Hepatocyte (in vitro differentiated cells): ENCODE data around the gene MYH16. TPM values are rescaled to one million over a fixed set of nuclear protein-coding genes. Genes with fewer than 3 reads are reported as not detected.

Experiments
- DNase-seq: peaks from one replicate; pipeline ENCODE4 v3.0.0-alpha.2; 2016; ENCODE audit warnings: low spot score
- H2AFZ ChIP-seq: fragments of 200-600 bp; sonication (generic); 2 replicates; pipeline ENCODE4 v1.6.0; 2016; ENCODE audit warnings: antibody characterized with exemption, mild to moderate bottlenecking
- H3K27ac ChIP-seq: fragments of 200-600 bp; sonication (generic); 2 replicates; pipeline ENCODE4 v1.5.1; 2016; ENCODE audit warnings: mild to moderate bottlenecking
- H3K27me3 ChIP-seq: fragments of 200-600 bp; sonication (generic); 2 replicates; pipeline ENCODE4 v1.6.1; 2016
- H3K36me3 ChIP-seq: fragments of 200-600 bp; sonication (generic); replicated peaks from 2 replicates; pipeline ENCODE4 v1.5.1; 2016; ENCODE audit warnings: low read depth; ENCODE audit not compliant: insufficient read depth
- H3K4me1 ChIP-seq: fragments of 200-600 bp; sonication (generic); 2 replicates; pipeline ENCODE4 v1.5.1; 2016; ENCODE audit warnings: mild to moderate bottlenecking, moderate library complexity; ENCODE audit not compliant: insufficient read depth
- H3K4me2 ChIP-seq: fragments of 200-600 bp; sonication (generic); 2 replicates; pipeline ENCODE4 v1.6.0; 2016
- H3K4me3 ChIP-seq: fragments of 200-600 bp; sonication (generic); 2 replicates; pipeline ENCODE4 v1.5.1; 2016; ENCODE audit warnings: mild to moderate bottlenecking
- H3K79me2 ChIP-seq: fragments of 200-600 bp; sonication (generic); 2 replicates; pipeline ENCODE4 v1.6.0; 2017; ENCODE audit warnings: mild to moderate bottlenecking
- H3K9me2 ChIP-seq: fragments of 200-600 bp; sonication (generic); replicated peaks from 2 replicates; pipeline ENCODE4 v1.6.0; 2017; ENCODE audit warnings: mild to moderate bottlenecking; ENCODE audit not compliant: insufficient read depth
- H3K9me3 ChIP-seq: fragments of 200-600 bp; sonication (generic); 2 replicates; pipeline ENCODE4 v1.5.1; 2016; ENCODE audit warnings: low read depth, mild to moderate bottlenecking
- H4K20me1 ChIP-seq: fragments of 200-600 bp; sonication (generic); 2 replicates; pipeline ENCODE4 v1.6.0; 2016; ENCODE audit warnings: mild to moderate bottlenecking; ENCODE audit not compliant: insufficient read depth, poor library complexity, severe bottlenecking
- CTCF ChIP-seq: fragments of 200-600 bp; sonication (generic); IDR thresholded peaks from 2 replicates; pipeline ENCODE4 v1.5.1; 2016; ENCODE audit warnings: antibody characterized with exemption, mild to moderate bottlenecking; ENCODE audit not compliant: poor library complexity
- EZH2 ChIP-seq: fragments of 200-600 bp; sonication (generic); IDR thresholded peaks from 2 replicates; pipeline ENCODE4 v1.6.1; 2016; ENCODE audit warnings: antibody characterized with exemption, mild to moderate bottlenecking, borderline replicate concordance
- EZH2phosphoT487 ChIP-seq: fragments of 200-600 bp; sonication (generic); IDR thresholded peaks from one replicate; pipeline ENCODE4 v1.6.1; 2018; ENCODE audit warnings: antibody characterized with exemption, mild to moderate bottlenecking, low read depth, moderate library complexity; ENCODE audit not compliant: unreplicated experiment, severe bottlenecking
- WGBS: methylation state at CpG from one replicate; pipeline ENCODE4 v1.1.6; 2016; ENCODE audit warnings: low lambda C conversion rate; ENCODE audit errors: missing lambda C conversion rate; 5-methylcytosine and 5-hydroxymethylcytosine counted together
- polyA plus RNA-seq: library from polyadenylated mRNA; unstranded; fragments of >200 nt; fragmentation: Nextera tagmentation; extraction: Ambion mirVana; gene quantifications from 2 replicates; pipeline ENCODE4 v1.2.1, GENCODE V29; 2016
- total RNA-seq: library from RNA; depleted of rRNA; stranded (reverse); fragments of >200 nt; gene quantifications from 2 replicates; pipeline ENCODE4 v1.2.3, GENCODE V29; 2014

MYH16 gene
- total and polyA plus RNA-seq, 2 experiments from 2014 or later = 0.13 TPM; not detected in 1

GRCh38 chr7:99248391-99249095 lies 24.1 kb upstream of the MYH16 start:
- no peaks in the 10 kb centered on the region for H3K36me3 ChIP-seq
- no peak overlapping the region for H3K4me3 ChIP-seq
- H4K20me1 ChIP-seq = no peaks in the 10 kb centered on the region
- H3K9me2 ChIP-seq = no peaks in the 10 kb centered on the region
- H3K9me3 ChIP-seq = no peaks in the 10 kb centered on the region
- H3K4me2 ChIP-seq = no peak overlapping the region
- H2AFZ ChIP-seq = no peak overlapping the region
- 84% methylated on average over 10 of the region's 10 CpGs for WGBS
- H3K79me2 ChIP-seq = no peaks in the 10 kb centered on the region
- TF ChIP-seq EZH2 (no peak), EZH2phosphoT487 (no peak), CTCF (no peak)
- H3K27me3 ChIP-seq = no peaks in the 10 kb centered on the region
- DNase-seq = no peak
- no peaks in the 10 kb centered on the region for H3K4me1 ChIP-seq
- no peak overlapping the region for H3K27ac ChIP-seq

GRCh38 chr7:99249985-99250575 lies 22.6 kb upstream of the MYH16 start:
- no peak for TF ChIP-seq EZH2
- no peak for TF ChIP-seq CTCF
- TF ChIP-seq EZH2phosphoT487 = no peak
- H3K4me1 ChIP-seq = no peaks in the 10 kb centered on the region

GRCh38 chr7:99252166-99252895 lies 20.3 kb upstream of the MYH16 start:
- H2AFZ ChIP-seq = no peak overlapping the region
- no peak for DNase-seq
- no peak overlapping the region for H3K4me2 ChIP-seq

More at GRCh38 chr7:99249985-99250575, 22.6 kb upstream of the MYH16 start:
- Histone ChIP-seq H3K4me2 (no peak overlapping the region), H3K27ac (no peak overlapping the region), H3K4me3 (no peak overlapping the region), H3K36me3 (no peaks in the 10 kb centered on the region), H4K20me1 (no peaks in the 10 kb centered on the region), H3K9me3 (no peaks in the 10 kb centered on the region), H3K27me3 (no peaks in the 10 kb centered on the region), H3K9me2 (no peaks in the 10 kb centered on the region), H3K79me2 (no peaks in the 10 kb centered on the region), H2AFZ (no peak overlapping the region)
- no peak for DNase-seq
- 84% methylated on average over 8 of the region's 8 CpGs for WGBS

More at GRCh38 chr7:99252166-99252895, 20.3 kb upstream of the MYH16 start:
- no peaks in the 10 kb centered on the region for H4K20me1 ChIP-seq
- no peak overlapping the region for H3K27ac ChIP-seq
- no peak overlapping the region for H3K4me3 ChIP-seq
- H3K79me2 ChIP-seq = no peaks in the 10 kb centered on the region
- no peaks in the 10 kb centered on the region for H3K9me2 ChIP-seq
- H3K36me3 ChIP-seq = no peaks in the 10 kb centered on the region
- no peaks in the 10 kb centered on the region for H3K4me1 ChIP-seq
- no peaks in the 10 kb centered on the region for H3K9me3 ChIP-seq
- 64% methylated on average over 18 of the region's 18 CpGs for WGBS
- TF ChIP-seq EZH2 = no peak
- TF ChIP-seq CTCF = no peak
- TF ChIP-seq EZH2phosphoT487 = no peak
- no peaks in the 10 kb centered on the region for H3K27me3 ChIP-seq
